Upper lobe of left lung (tissue), 6 donors: ENCODE data around the gene REM1. TPM values are rescaled to one million over a fixed set of nuclear protein-coding genes. Genes with fewer than 3 reads are reported as not detected.

ENCODE experiments used
- ATAC-seq, 2 donors: fragments of 200-7000 bp; cut with Tn5 transposase; one replicate each; pipeline ENCODE4 v1.9.1; 2022; ENCODE audit warnings: mild to moderate bottlenecking in 2 of 2, moderate library complexity in 2 of 2; ENCODE audit not compliant: low FRiP score in 2 of 2
- DNase-seq, 2 donors: peaks; one replicate each; pipeline ENCODE4 v3.0.0-alpha.2; 2019 to 2020
- H3K27ac ChIP-seq, 4 donors: fragments of 200-600 bp; sonication (generic); one replicate each; pipeline ENCODE4 v1.5.1; 2016 to 2019
- H3K27me3 ChIP-seq, 4 donors: fragments of 200-600 bp; sonication (generic); one replicate each; pipeline ENCODE4 v1.5.1; 2017 to 2019
- H3K36me3 ChIP-seq, 4 donors: fragments of 200-600 bp; sonication (generic); one replicate each; pipeline ENCODE4 v1.5.1; 2016 to 2019
- H3K4me1 ChIP-seq, 4 donors: fragments of 200-600 bp; sonication (generic); one replicate each; pipeline ENCODE4 v1.5.1; 2018 to 2019
- H3K4me3 ChIP-seq, 4 donors: fragments of 200-600 bp; sonication (generic); one replicate each; pipeline ENCODE4 v1.5.1; 2017 to 2019; ENCODE audit warnings: mild to moderate bottlenecking in 2 of 4, moderate library complexity in 1 of 4
- H3K9me3 ChIP-seq, 4 donors: fragments of 200-600 bp; sonication (generic); one replicate each; pipeline ENCODE4 v1.5.1; 2018 to 2019
- EP300 ChIP-seq, 4 donors: sonication (generic); formaldehyde crosslinking; IDR thresholded peaks; one replicate each; pipeline ENCODE4 v1.5.1; 2017; ENCODE audit warnings: antibody characterized with exemption in 4 of 4, control low read depth in 2 of 4
- POLR2A ChIP-seq, 4 donors: fragments of 450-650 bp; IDR thresholded peaks; one replicate each; pipeline ENCODE4 v1.5.1; 2016 to 2017; ENCODE audit warnings: antibody characterized with exemption in 4 of 4, mild to moderate bottlenecking in 2 of 4
- POLR2AphosphoS5 ChIP-seq, 2 donors: sonication (generic); formaldehyde crosslinking; IDR thresholded peaks; one replicate each; pipeline ENCODE4 v1.5.1; 2017; ENCODE audit warnings: antibody characterized with exemption in 2 of 2
- WGBS, 2 donors: methylation state at CpG; one replicate each; pipeline ENCODE4 v1.1.5; 2017 to 2018; 5-methylcytosine and 5-hydroxymethylcytosine counted together
- total RNA-seq, 6 donors: library from RNA; depleted of rRNA in 4 of 6; stranded (reverse); fragments of >200 nt in 4 of 6; gene quantifications; one replicate each; pipeline versions ENCODE4 v1.1.0 to v1.2.1, GENCODE V29; 2016 to 2021
- TF ChIP-seq, protein P1 (sequence below), 6 experiments: fragments of 450-650 bp in 4 of 6; fragments of 200-600 bp in 2 of 6; sonication (generic) in 2 of 6; IDR thresholded peaks; one replicate each; pipeline ENCODE4 v1.5.1; 2016 to 2019; ENCODE audit warnings: antibody characterized with exemption in 6 of 6
- donor health status: DM: no; HTN: no; CAD: no; lungs with moderate emphysema.
- donor health status: DM: no; HTN: yes; CAD: no; lungs with severe emphysema.

REM1 gene
- total RNA-seq, 6 donors from 2014 or later: 0.30 to 9.5 (median 2.2) TPM

DNA sequence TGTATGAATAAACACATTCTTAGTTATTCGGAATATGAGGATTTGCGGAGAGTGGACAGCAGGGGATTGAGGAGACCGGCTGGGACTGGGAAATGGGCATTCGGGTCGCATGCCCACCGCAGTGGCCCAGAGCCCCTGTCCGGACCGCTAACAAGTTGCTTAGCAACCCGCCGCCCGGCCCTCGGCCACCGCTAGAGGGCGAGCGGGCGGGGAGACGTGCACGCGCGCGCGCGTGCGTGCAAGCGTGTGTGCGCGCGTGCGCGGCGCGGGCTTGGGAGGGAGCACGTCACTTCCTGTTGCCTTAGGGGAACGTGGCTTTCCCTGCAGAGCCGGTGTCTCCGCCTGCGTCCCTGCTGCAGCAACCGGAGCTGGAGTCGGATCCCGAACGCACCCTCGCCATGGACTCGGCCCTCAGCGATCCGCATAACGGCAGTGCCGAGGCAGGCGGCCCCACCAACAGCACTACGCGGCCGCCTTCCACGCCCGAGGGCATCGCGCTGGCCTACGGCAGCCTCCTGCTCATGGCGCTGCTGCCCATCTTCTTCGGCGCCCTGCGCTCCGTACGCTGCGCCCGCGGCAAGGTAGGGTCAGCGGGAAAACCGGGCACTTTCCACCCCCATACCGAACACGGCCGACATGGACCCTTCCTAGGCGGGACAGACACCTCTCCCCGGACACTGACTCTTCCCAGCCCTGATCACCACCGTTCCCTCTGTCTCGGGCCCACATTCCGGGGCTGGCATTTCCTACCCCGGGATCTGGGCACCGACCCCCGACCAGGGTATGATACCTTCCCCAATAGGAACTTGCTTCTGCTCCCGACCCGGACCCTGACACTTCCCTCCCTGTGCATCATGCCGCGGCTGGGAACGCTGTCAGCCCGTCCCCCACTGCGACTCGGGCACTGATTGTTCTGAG is 39.3 kb downstream of the REM1 start, which contains the start of gene HM13:
TSS of gene HM13 (plus strand) at position 289 of the 918 bp plus-strand sequence. CDS start at position 399, 110 bp downstream.
- H3K27ac ChIP-seq: peak within 1 kb of the TSS; percentile 79 to 91 (median 86)
- peaks cover 27 to 49% (median 34%) of the 10 kb centered on the region in 4 donors for H3K4me1 ChIP-seq
- 1% methylated on average over 37 to 70 of the region's 86 CpGs for WGBS, 2 donors
- H3K27me3 ChIP-seq: no peaks in the 10 kb centered on the region
- H3K9me3 ChIP-seq: no peaks in the 10 kb centered on the region
- H3K4me3 ChIP-seq: peak within 1 kb of the TSS; percentile 78 to 97 (median 88)
- ATAC-seq: peak; percentile 97 to 99
- TF ChIP-seq, protein P1, sequence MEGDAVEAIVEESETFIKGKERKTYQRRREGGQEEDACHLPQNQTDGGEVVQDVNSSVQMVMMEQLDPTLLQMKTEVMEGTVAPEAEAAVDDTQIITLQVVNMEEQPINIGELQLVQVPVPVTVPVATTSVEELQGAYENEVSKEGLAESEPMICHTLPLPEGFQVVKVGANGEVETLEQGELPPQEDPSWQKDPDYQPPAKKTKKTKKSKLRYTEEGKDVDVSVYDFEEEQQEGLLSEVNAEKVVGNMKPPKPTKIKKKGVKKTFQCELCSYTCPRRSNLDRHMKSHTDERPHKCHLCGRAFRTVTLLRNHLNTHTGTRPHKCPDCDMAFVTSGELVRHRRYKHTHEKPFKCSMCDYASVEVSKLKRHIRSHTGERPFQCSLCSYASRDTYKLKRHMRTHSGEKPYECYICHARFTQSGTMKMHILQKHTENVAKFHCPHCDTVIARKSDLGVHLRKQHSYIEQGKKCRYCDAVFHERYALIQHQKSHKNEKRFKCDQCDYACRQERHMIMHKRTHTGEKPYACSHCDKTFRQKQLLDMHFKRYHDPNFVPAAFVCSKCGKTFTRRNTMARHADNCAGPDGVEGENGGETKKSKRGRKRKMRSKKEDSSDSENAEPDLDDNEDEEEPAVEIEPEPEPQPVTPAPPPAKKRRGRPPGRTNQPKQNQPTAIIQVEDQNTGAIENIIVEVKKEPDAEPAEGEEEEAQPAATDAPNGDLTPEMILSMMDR (IDR thresholded peaks at IDR 0.05): peak; percentile 96 to 99 (median 98)
- TF ChIP-seq POLR2A (IDR thresholded peaks at IDR 0.05) (peak in 3 of 4 donors; percentile 67 to 88 (median 80)), EP300 (IDR thresholded peaks at IDR 0.05) (no peak), POLR2AphosphoS5 (IDR thresholded peaks at IDR 0.05) (peak; percentile 83 to 87)
- DNase-seq: peak; percentile 93 to 100
- H3K36me3 ChIP-seq: peaks cover 0 to 9% (median 3%) of the 10 kb centered on the region in 4 donors

DNA sequence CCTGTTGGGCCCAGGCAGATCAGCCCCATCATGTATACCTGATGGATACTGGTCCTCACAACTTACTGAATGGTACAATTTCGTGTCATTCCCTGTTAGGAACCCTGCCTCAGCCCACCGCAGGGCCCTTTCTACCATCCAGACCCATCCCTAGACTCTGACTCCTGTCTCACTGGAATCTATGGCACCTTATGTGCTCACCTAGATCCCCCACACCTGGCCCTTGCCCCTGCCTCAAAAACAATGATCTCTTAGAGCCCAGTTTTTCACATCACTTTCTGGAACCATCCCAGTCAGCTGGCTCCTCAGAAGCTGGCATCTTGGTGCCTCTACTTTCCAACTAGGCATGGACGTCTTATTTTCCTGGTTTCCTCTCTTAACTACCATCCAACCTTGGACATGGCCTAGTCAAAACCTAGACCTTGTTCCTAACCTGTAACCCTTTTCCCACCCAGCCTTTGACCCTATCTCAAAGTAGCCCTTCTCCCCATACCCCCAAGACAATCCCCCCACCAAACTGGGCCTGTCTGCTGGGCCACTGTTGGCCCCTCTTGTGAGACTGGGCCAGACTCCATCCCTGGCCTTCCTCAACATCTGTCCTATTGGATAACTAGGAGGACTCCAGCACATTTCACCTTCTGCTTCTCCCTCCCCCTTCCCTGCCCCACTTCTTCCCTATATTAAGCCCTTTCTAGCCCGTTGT is 40.1 kb downstream of the REM1 start:
- TF ChIP-seq EP300 (IDR thresholded peaks at IDR 0.05) (no peak), POLR2AphosphoS5 (IDR thresholded peaks at IDR 0.05) (no peak), POLR2A (IDR thresholded peaks at IDR 0.05) (no peak)
- TF ChIP-seq, protein P1 (IDR thresholded peaks at IDR 0.05): no peak
- Histone ChIP-seq H3K9me3 (no peaks in the 10 kb centered on the region), H3K27ac (peak overlapping the region; percentile 79 to 91 (median 86)), H3K27me3 (no peaks in the 10 kb centered on the region), H3K4me1 (peaks cover 27 to 54% (median 35%) of the 10 kb centered on the region in 4 donors), H3K36me3 (peaks cover 0 to 11% (median 4%) of the 10 kb centered on the region in 4 donors), H3K4me3 (peak overlapping the region; percentile 78 to 97 (median 88))
- no peak for ATAC-seq
- 8 to 15% methylated on average over 4 of the region's 4 CpGs for WGBS, 2 donors
- DNase-seq: no peak

DNA sequence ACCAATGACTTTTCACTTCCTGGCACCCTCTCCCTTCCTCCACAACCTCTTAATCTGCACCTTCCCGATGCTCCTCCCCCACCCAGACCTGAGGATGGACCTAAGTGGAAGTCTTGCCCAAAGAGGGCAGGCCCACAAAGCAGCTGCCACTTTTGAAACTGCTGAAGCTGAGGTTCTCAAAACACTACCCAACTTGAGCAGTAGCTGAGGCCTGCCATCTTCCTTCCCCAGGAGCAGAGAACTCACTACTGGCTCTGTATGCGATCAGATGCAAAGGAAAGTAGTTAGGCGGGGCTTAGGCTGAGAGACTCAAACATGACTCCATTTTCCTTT is 40.7 kb downstream of the REM1 start:
- ATAC-seq (no peak), DNase-seq (peak in 1 of 2 donors; percentile 25)
- Histone ChIP-seq H3K4me1 (peaks cover 27 to 59% (median 39%) of the 10 kb centered on the region in 4 donors), H3K4me3 (peak overlapping the region in 3 of 4 donors; percentile 78 to 89 (median 87)), H3K9me3 (no peaks in the 10 kb centered on the region), H3K27ac (peak overlapping the region in 3 of 4 donors; percentile 79 to 91 (median 86)), H3K36me3 (peaks cover 0 to 13% (median 4%) of the 10 kb centered on the region in 4 donors), H3K27me3 (no peaks in the 10 kb centered on the region)
- 59 to 73% methylated on average over 3 of the region's 3 CpGs for WGBS, 2 donors
- TF ChIP-seq POLR2A (IDR thresholded peaks at IDR 0.05) (no peak), EP300 (IDR thresholded peaks at IDR 0.05) (no peak), POLR2AphosphoS5 (IDR thresholded peaks at IDR 0.05) (no peak)
- TF ChIP-seq, protein P1 (IDR thresholded peaks at IDR 0.05): no peak

DNA sequence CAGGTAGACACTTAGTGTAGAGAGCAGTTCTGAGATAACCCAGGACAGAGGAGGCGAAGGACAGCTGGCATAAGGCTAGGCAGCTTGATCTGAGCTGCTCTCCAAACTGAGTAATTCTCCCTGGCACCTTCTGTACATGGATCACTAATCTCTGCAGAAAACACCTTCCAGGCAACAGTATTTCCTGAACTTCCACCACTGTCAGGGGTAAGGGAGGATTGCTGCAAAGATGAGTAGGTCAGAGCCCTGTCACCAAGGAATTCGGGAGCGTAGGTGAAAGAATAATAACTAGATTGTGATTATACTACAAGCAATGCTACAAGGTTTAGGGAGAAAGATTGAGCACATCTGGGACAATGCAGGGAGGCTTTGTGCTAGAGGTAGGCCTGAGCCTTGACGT is 41.1 kb downstream of the REM1 start:
- DNase-seq (no peak), ATAC-seq (no peak)
- Histone ChIP-seq H3K4me1 (peaks cover 27 to 62% (median 41%) of the 10 kb centered on the region in 4 donors), H3K27ac (peak overlapping the region in 2 of 4 donors; percentile 17 to 91), H3K9me3 (no peaks in the 10 kb centered on the region), H3K36me3 (peaks cover 0 to 17% (median 4%) of the 10 kb centered on the region in 4 donors), H3K27me3 (no peaks in the 10 kb centered on the region), H3K4me3 (peak overlapping the region in 2 of 4 donors; percentile 78 to 89)
- WGBS, 2 donors: 88 to 98% methylated on average over 4 of the region's 4 CpGs
- TF ChIP-seq, protein P1 (IDR thresholded peaks at IDR 0.05): no peak
- TF ChIP-seq EP300 (IDR thresholded peaks at IDR 0.05) (no peak), POLR2A (IDR thresholded peaks at IDR 0.05) (no peak), POLR2AphosphoS5 (IDR thresholded peaks at IDR 0.05) (no peak)
